SJSA1 (cell line): ENCODE data around the gene STMN1. TPM values are rescaled to one million over a fixed set of nuclear protein-coding genes. Genes with fewer than 3 reads are reported as not detected.
A peak's percentile ranks its signal among the peaks of the same experiment; 100 is the strongest.

Source experiments
- DNase-seq, 2 experiments: peaks; one replicate each; pipeline ENCODE4 v3.0.0-alpha.2; 2015 to 2020; ENCODE audit warnings: low spot score in 2 of 2, low read depth in 1 of 2
- H3K27ac ChIP-seq: fragments of 250-450 bp; sonication (Bioruptor Pico); 2 replicates; pipeline ENCODE4 v1.5.1; 2020; ENCODE audit warnings: mild to moderate bottlenecking, moderate library complexity
- H3K27me3 ChIP-seq: fragments of 250-450 bp; sonication (Bioruptor Pico); replicated peaks from 2 replicates; pipeline ENCODE4 v1.5.1; 2020; ENCODE audit warnings: mild to moderate bottlenecking, moderate library complexity
- H3K36me3 ChIP-seq: fragments of 250-450 bp; sonication (Bioruptor Pico); 2 replicates; pipeline ENCODE4 v1.5.1; 2020; ENCODE audit warnings: mild to moderate bottlenecking
- H3K4me1 ChIP-seq: fragments of 250-450 bp; sonication (Bioruptor Pico); replicated peaks from 2 replicates; pipeline ENCODE4 v1.6.1; 2021; ENCODE audit warnings: mild to moderate bottlenecking
- H3K4me3 ChIP-seq: fragments of 250-450 bp; sonication (Bioruptor Pico); 2 replicates; pipeline ENCODE4 v1.5.1; 2020; ENCODE audit warnings: mild to moderate bottlenecking
- H3K9me3 ChIP-seq: fragments of 250-450 bp; sonication (Bioruptor Pico); replicated peaks from 2 replicates; pipeline ENCODE4 v1.5.1; 2020; ENCODE audit warnings: mild to moderate bottlenecking
- total RNA-seq: library from RNA; depleted of rRNA; stranded (reverse); fragments of >200 nt; shearing (Covaris generic); gene quantifications from 2 replicates; pipeline ENCODE4 v1.2.3, GENCODE V29; 2014

The STMN1 gene
- total RNA-seq, 1 experiment from 2014 or later, result 325 TPM

- Histone ChIP-seq H3K9me3 (no peaks in the 10 kb centered on the region; the same call in 1 of the 2 replicates), H3K36me3 (no peaks in the 10 kb centered on the region)
- no peak for DNase-seq
These were observed 30.1 kb downstream of the STMN1 start for GRCh38 chr1:25875856-25876692.

GRCh38 chr1:25875154-25875855, 30.9 kb downstream of the STMN1 start, which contains the start of gene PAQR7:
Gene PAQR7, minus strand, starts transcription at chr1:25875708. Its CDS starts 11,869 bp downstream, at chr1:25863839.
- Histone ChIP-seq H3K4me1 (peaks cover 17% of the 10 kb centered on the region), H3K27me3 (0 out of 2 replicates have a peak, but pooled peaks cover 2% of the 10 kb centered on the region), H3K4me3 (peak within 1 kb of the TSS; percentile 53), H3K36me3 (no peaks in the 10 kb centered on the region), H3K27ac (peak within 1 kb of the TSS; percentile 9; the same call in 1 of the 2 replicates), H3K9me3 (no peaks in the 10 kb centered on the region; the same call in 1 of the 2 replicates)
- peak; percentile 39 to 66 for DNase-seq

More at GRCh38 chr1:25875856-25876692, 30.1 kb downstream of the STMN1 start:
- Histone ChIP-seq H3K27ac (no peak overlapping the region), H3K4me1 (peaks cover 17% of the 10 kb centered on the region), H3K4me3 (peak overlapping the region; percentile 53), H3K27me3 (0 out of 2 replicates have a peak, but pooled peaks cover 2% of the 10 kb centered on the region)

- peaks cover 17% of the 10 kb centered on the region for H3K4me1 ChIP-seq
- H3K27me3 ChIP-seq, result 0 out of 2 replicates have a peak, but pooled peaks cover 2% of the 10 kb centered on the region
- peak overlapping the region; percentile 53 for H3K4me3 ChIP-seq
- no peaks in the 10 kb centered on the region for H3K36me3 ChIP-seq
- DNase-seq, result no peak
- peak overlapping the region; percentile 9; the same call in 1 of the 2 replicates for H3K27ac ChIP-seq
- no peaks in the 10 kb centered on the region; the same call in 1 of the 2 replicates for H3K9me3 ChIP-seq
These were observed 31.5 kb downstream of the STMN1 start for GRCh38 chr1:25874635-25875153.

- no peak for DNase-seq
- Histone ChIP-seq H3K4me3 (no peak overlapping the region), H3K9me3 (no peaks in the 10 kb centered on the region; the same call in 1 of the 2 replicates), H3K36me3 (no peaks in the 10 kb centered on the region), H3K27ac (no peak overlapping the region), H3K4me1 (peaks cover 17% of the 10 kb centered on the region), H3K27me3 (0 out of 2 replicates have a peak, but pooled peaks cover 2% of the 10 kb centered on the region)
These were observed 32.0 kb downstream of the STMN1 start for GRCh38 chr1:25874209-25874608.

GRCh38 chr1:25873120-25873519, 33.1 kb downstream of the STMN1 start:
- Histone ChIP-seq H3K27me3 (0 out of 2 replicates have a peak, but pooled peaks cover 2% of the 10 kb centered on the region), H3K9me3 (no peaks in the 10 kb centered on the region; the same call in 1 of the 2 replicates), H3K27ac (no peak overlapping the region), H3K4me3 (no peak overlapping the region), H3K4me1 (peaks cover 17% of the 10 kb centered on the region), H3K36me3 (no peaks in the 10 kb centered on the region)
- no peak for DNase-seq

- DNase-seq, result no peak
- Histone ChIP-seq H3K27ac (no peak overlapping the region), H3K4me1 (peaks cover 17% of the 10 kb centered on the region), H3K9me3 (no peaks in the 10 kb centered on the region; the same call in 1 of the 2 replicates), H3K36me3 (no peaks in the 10 kb centered on the region), H3K4me3 (no peak overlapping the region), H3K27me3 (0 out of 2 replicates have a peak, but pooled peaks cover 2% of the 10 kb centered on the region)
These were observed 33.5 kb downstream of the STMN1 start for GRCh38 chr1:25872713-25873112.

GRCh38 chr1:25871704-25872494, 34.3 kb downstream of the STMN1 start:
- Histone ChIP-seq H3K36me3 (no peaks in the 10 kb centered on the region), H3K4me1 (peaks cover 17% of the 10 kb centered on the region), H3K27ac (no peak overlapping the region), H3K27me3 (0 out of 2 replicates have a peak, but pooled peaks cover 2% of the 10 kb centered on the region), H3K9me3 (no peaks in the 10 kb centered on the region; the same call in 1 of the 2 replicates), H3K4me3 (no peak overlapping the region)
- no peak for DNase-seq

GRCh38 chr1:25871086-25871703, 35.0 kb downstream of the STMN1 start:
- peaks cover 17% of the 10 kb centered on the region for H3K4me1 ChIP-seq
- H3K27me3 ChIP-seq, result no peaks in the 10 kb centered on the region
- H3K36me3 ChIP-seq, result no peaks in the 10 kb centered on the region
- H3K9me3 ChIP-seq, result no peaks in the 10 kb centered on the region; the same call in 1 of the 2 replicates
- no peak overlapping the region for H3K27ac ChIP-seq
- no peak for DNase-seq
- no peak overlapping the region for H3K4me3 ChIP-seq

GRCh38 chr1:25870614-25871013, 35.6 kb downstream of the STMN1 start:
- H3K9me3 ChIP-seq, result no peaks in the 10 kb centered on the region; the same call in 1 of the 2 replicates
- H3K27me3 ChIP-seq, result no peaks in the 10 kb centered on the region
- no peak for DNase-seq
- H3K4me1 ChIP-seq, result peaks cover 13% of the 10 kb centered on the region
- H3K27ac ChIP-seq, result no peak overlapping the region
- H3K4me3 ChIP-seq, result no peak overlapping the region
- no peaks in the 10 kb centered on the region for H3K36me3 ChIP-seq

- peaks cover 7% of the 10 kb centered on the region for H3K4me1 ChIP-seq
- no peaks in the 10 kb centered on the region for H3K27me3 ChIP-seq
- H3K9me3 ChIP-seq, result no peaks in the 10 kb centered on the region
- H3K4me3 ChIP-seq, result no peak overlapping the region
- H3K27ac ChIP-seq, result no peak overlapping the region
- H3K36me3 ChIP-seq, result no peaks in the 10 kb centered on the region
- DNase-seq, result no peak
These were observed 36.2 kb downstream of the STMN1 start for GRCh38 chr1:25869909-25870606.

- H3K27ac ChIP-seq, result no peak overlapping the region
- no peaks in the 10 kb centered on the region; the same call in 1 of the 2 replicates for H3K36me3 ChIP-seq
- no peaks in the 10 kb centered on the region for H3K9me3 ChIP-seq
- DNase-seq, result no peak
- H3K27me3 ChIP-seq, result no peaks in the 10 kb centered on the region
- H3K4me1 ChIP-seq, result no peaks in the 10 kb centered on the region
- no peak overlapping the region for H3K4me3 ChIP-seq
These were observed 38.8 kb downstream of the STMN1 start for GRCh38 chr1:25867210-25867991.
